IMR-90 (cell line): Measurements from ENCODE around the gene DOCK4. TPM values are rescaled to one million over a fixed set of nuclear protein-coding genes. Genes with fewer than 3 reads are reported as not detected.

Experiments used
- ATAC-seq: fragments of 200-7000 bp; cut with Tn5 transposase; 2 replicates; pipeline ENCODE4 v1.9.1; 2020; ENCODE audit warnings: low read depth, mild to moderate bottlenecking, moderate library complexity
- BruUV-seq: library from RNA; stranded (reverse); fragments of 400-500 nt; replicated peaks from 2 replicates; lab custom pipeline; 2021; lab: Mats Ljungman, UMichigan
- CTCF ChIA-PET: fragments of 300-600 bp; formaldehyde crosslinking; extraction: SDS; loops from one replicate; lab custom pipeline; 2021; ENCODE audit warnings: antibody characterized with exemption; lab: Yijun Ruan, JAX
- POLR2A ChIA-PET: fragments of 300-600 bp; sonication (Branson Sonifier 250); formaldehyde crosslinking; loops from one replicate; lab custom pipeline; 2022; ENCODE audit warnings: antibody characterized with exemption; ENCODE audit not compliant: unreplicated experiment; lab: Charles Lee
- DNase-seq: peaks from one replicate; pipeline ENCODE4 v3.0.0; 2013
- H2AFZ ChIP-seq: replicated peaks from 2 replicates; pipeline ENCODE3; 2013; ENCODE audit warnings: low read length, mild to moderate bottlenecking; ENCODE audit not compliant: poor library complexity
- H2AK5ac ChIP-seq: 2 replicates; pipeline ENCODE4 v1.6.1; 2013; ENCODE audit warnings: low read depth, low read length, inconsistent platforms
- H2AK9ac ChIP-seq: replicated peaks from 2 replicates; pipeline ENCODE3; 2013; ENCODE audit warnings: mild to moderate bottlenecking, low read depth, low read length, moderate library complexity; ENCODE audit not compliant: poor library complexity
- H2BK120ac ChIP-seq: 2 replicates; pipeline ENCODE4 v1.6.1; 2013; ENCODE audit warnings: low read depth, low read length, inconsistent platforms
- H2BK15ac ChIP-seq: 3 replicates; pipeline ENCODE4 v1.6.1; 2013; ENCODE audit warnings: low read depth, low read length, inconsistent platforms
- H2BK20ac ChIP-seq: 2 replicates; pipeline ENCODE4 v1.6.1; 2013; ENCODE audit warnings: low read depth, mild to moderate bottlenecking, inconsistent platforms, low read length, moderate library complexity
- H2BK5ac ChIP-seq: 2 replicates; pipeline ENCODE4 v1.6.1; 2013; ENCODE audit warnings: mild to moderate bottlenecking, low read depth, low read length, inconsistent platforms; ENCODE audit not compliant: poor library complexity, severe bottlenecking
- H3K14ac ChIP-seq: replicated peaks from 2 replicates; pipeline ENCODE4 v1.6.1; 2013; ENCODE audit warnings: low read depth, low read length, inconsistent platforms
- H3K18ac ChIP-seq: 2 replicates; pipeline ENCODE4 v1.6.1; 2013; ENCODE audit warnings: low read depth, low read length, control low read depth
- H3K23ac ChIP-seq: 2 replicates; pipeline ENCODE4 v1.6.1; 2013; ENCODE audit warnings: low read depth, low read length, inconsistent platforms
- H3K27ac ChIP-seq: 2 replicates; pipeline ENCODE4 v1.5.1; 2013; ENCODE audit warnings: mild to moderate bottlenecking, control low read depth, low read length; ENCODE audit not compliant: insufficient read depth
- H3K27me3 ChIP-seq: 2 replicates; pipeline ENCODE4 v1.6.1; 2013; ENCODE audit warnings: low read length; ENCODE audit not compliant: control insufficient read depth, insufficient read depth
- H3K36me3 ChIP-seq: 2 replicates; pipeline ENCODE4 v1.6.1; 2013; ENCODE audit warnings: low read length, mixed read lengths; ENCODE audit not compliant: control insufficient read depth, insufficient read depth
- H3K4ac ChIP-seq: 2 replicates; pipeline ENCODE4 v1.6.1; 2013; ENCODE audit warnings: low read depth, low read length, inconsistent platforms
- H3K4me1 ChIP-seq: 2 replicates; pipeline ENCODE4 v1.6.1; 2013; ENCODE audit warnings: low read length, mixed read lengths; ENCODE audit not compliant: control insufficient read depth, insufficient read depth
- H3K4me2 ChIP-seq: 2 replicates; pipeline ENCODE4 v1.6.1; 2013; ENCODE audit warnings: low read depth, mild to moderate bottlenecking, control low read depth, low read length, moderate library complexity
- H3K4me3 ChIP-seq: 2 replicates; pipeline ENCODE4 v1.5.1; 2013; ENCODE audit warnings: low read depth, mild to moderate bottlenecking, control low read depth, low read length, moderate library complexity; ENCODE audit not compliant: insufficient read depth
- H3K56ac ChIP-seq: 2 replicates; pipeline ENCODE4 v1.6.1; 2013; ENCODE audit warnings: low read length, inconsistent platforms; ENCODE audit not compliant: insufficient read depth; ENCODE audit errors: extremely low read depth
- H3K79me1 ChIP-seq, 2 experiments: 2 replicates each; pipeline ENCODE4 v1.6.1; 2013; ENCODE audit warnings: low read length in 2 of 2, inconsistent platforms in 1 of 2, low read depth in 1 of 2
- H3K9ac ChIP-seq: 2 replicates; pipeline ENCODE4 v1.6.1; 2013; ENCODE audit warnings: low read depth, low read length, control low read depth
- H3K9me1 ChIP-seq: 2 replicates; pipeline ENCODE4 v1.6.1; 2013; ENCODE audit warnings: low read length, inconsistent platforms; ENCODE audit not compliant: insufficient read depth
- H3K9me3 ChIP-seq: 2 replicates; pipeline ENCODE4 v1.6.1; 2013; ENCODE audit warnings: low read length; ENCODE audit not compliant: control insufficient read depth, insufficient read depth
- H4K20me1 ChIP-seq: 2 replicates; pipeline ENCODE4 v1.6.1; 2013; ENCODE audit warnings: low read length, inconsistent platforms; ENCODE audit not compliant: insufficient read depth
- H4K5ac ChIP-seq: 2 replicates; pipeline ENCODE4 v1.6.1; 2013; ENCODE audit warnings: mild to moderate bottlenecking, low read depth, low read length, control low read depth
- H4K8ac ChIP-seq, 2 experiments: 2 replicates each; pipeline ENCODE4 v1.6.1; 2013; ENCODE audit warnings: low read depth in 2 of 2, low read length in 2 of 2, control low read depth in 1 of 2, inconsistent platforms in 1 of 2
- H4K91ac ChIP-seq: 2 replicates; pipeline ENCODE4 v1.6.1; 2013; ENCODE audit warnings: low read depth, low read length, inconsistent platforms; ENCODE audit not compliant: insufficient read depth
- BHLHE40 ChIP-seq: fragments of 150-350 bp; IDR thresholded peaks from 2 replicates; pipeline ENCODE4 v1.6.1; 2016; ENCODE audit warnings: mild to moderate bottlenecking, low read depth, low read length
- CHD1 ChIP-seq: IDR thresholded peaks from 2 replicates; pipeline ENCODE4 v1.6.1; 2012; ENCODE audit warnings: low read depth, low read length, improper control_type of control experiment
- FOS ChIP-seq: fragments of 150-350 bp; IDR thresholded peaks from 2 replicates; pipeline ENCODE4 v1.6.1; 2016; ENCODE audit warnings: low read depth, low read length
- MXI1 ChIP-seq: IDR thresholded peaks from 2 replicates; pipeline ENCODE4 v1.6.1; 2012; ENCODE audit warnings: low read depth, mild to moderate bottlenecking, low read length, moderate library complexity, borderline replicate concordance
- NFE2L2 ChIP-seq: fragments of 150-350 bp; IDR thresholded peaks from 2 replicates; pipeline ENCODE4 v1.6.1; 2016; ENCODE audit warnings: low read depth, mild to moderate bottlenecking, low read length
- POLR2A ChIP-seq: IDR thresholded peaks from 2 replicates; pipeline ENCODE4 v1.6.1; 2012; ENCODE audit warnings: mild to moderate bottlenecking, low read depth, low read length
- RAD21 ChIP-seq: IDR thresholded peaks from 2 replicates; pipeline ENCODE4 v1.6.1; 2012; ENCODE audit warnings: low read length, improper control_type of control experiment
- SMC3 ChIP-seq: fragments of 150-350 bp; IDR thresholded peaks from 2 replicates; pipeline ENCODE4 v1.6.1; 2016; ENCODE audit warnings: low read depth, mild to moderate bottlenecking, antibody characterized with exemption, low read length, moderate library complexity
- WGBS, 2 experiments: methylation state at CpG; one replicate each; pipeline versions ENCODE4 v1.1.5 to v1.1.7; 2013; ENCODE audit warnings: missing lambda C conversion rate in 2 of 2; ENCODE audit not compliant: insufficient read length in 1 of 2; ENCODE audit errors: extremely low coverage in 2 of 2; 5-methylcytosine and 5-hydroxymethylcytosine counted together
- dilution Hi-C: fragments of 300-500 bp; cut with HindIII; formaldehyde crosslinking; loops from one replicate; pipeline ENCODE4 v1.14.3; 2018; ENCODE audit warnings: low sequenced_read_pairs; ENCODE audit not compliant: unreplicated experiment
- in situ Hi-C: fragments of 300-500 bp; cut with MboI; formaldehyde crosslinking; loops from 3 replicates; pipeline ENCODE4 v1.14.3; 2019; ENCODE audit warnings: low sequenced_read_pairs, inconsistent platforms, mixed read lengths
- intact Hi-C: fragments of 100-400 bp; cut with micrococcal nuclease; formaldehyde crosslinking; loops from 2 replicates; pipeline ENCODE4 v1.10.0; 2022
- polyA plus RNA-seq, 3 experiments: library from polyadenylated mRNA; depleted of rRNA; stranded (reverse); fragments of >200 nt; gene quantifications; 2 replicates each; pipeline ENCODE4 v1.2.3, GENCODE V29; 2012; ENCODE audit warnings: low replicate concordance in 1 of 3
- total RNA-seq: library from RNA; depleted of rRNA; stranded (reverse); fragments of >200 nt; gene quantifications from 2 replicates; pipeline ENCODE4 v1.2.3, GENCODE V29; 2012

The DOCK4 gene
- total and polyA plus RNA-seq, 2 of the 4 experiments (the other 2 are of a cell fraction), result 4.4 to 12.2 TPM

DNA sequence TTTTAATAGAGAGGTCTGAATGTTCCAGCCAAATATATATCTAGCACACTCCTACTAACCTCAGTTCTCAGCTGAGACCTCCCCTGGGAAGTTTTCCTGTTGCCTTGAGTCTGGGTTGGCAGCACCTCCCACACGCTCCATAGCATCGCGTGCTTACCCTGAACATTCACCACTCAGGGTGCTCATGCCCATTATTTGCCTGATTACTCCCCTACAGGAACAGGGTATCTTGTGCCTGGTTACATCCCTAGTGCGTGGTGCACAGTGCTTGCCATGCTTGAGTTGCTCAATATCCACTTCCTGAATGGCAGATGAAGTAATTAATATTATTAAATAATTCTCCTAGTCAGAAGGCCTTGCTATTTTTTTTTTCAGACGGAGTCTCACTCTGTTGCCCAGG, 374.0 kb downstream of the DOCK4 start:
- in situ Hi-C loops, result no loop called here
- no peak for ATAC-seq
- H3K9me3 ChIP-seq, result no peaks in the 10 kb centered on the region

More for the DNA sequence above, 374.0 kb downstream of the DOCK4 start:
- no CpG with 5 or more reads among the region's 5 CpGs for WGBS, 2 experiments
- Histone ChIP-seq H3K4me1 (0 out of 2 replicates have a peak, but pooled peaks cover 2% of the 10 kb centered on the region), H3K4ac (no peak overlapping the region), H3K18ac (no peak overlapping the region), H2BK20ac (no peak overlapping the region), H3K27me3 (no peaks in the 10 kb centered on the region), H4K5ac (no peak overlapping the region), H4K8ac (no peak overlapping the region), H2BK5ac (no peak overlapping the region), H2AK9ac (no peak overlapping the region), H2AK5ac (no peak overlapping the region), H3K9ac (no peak overlapping the region), H3K9me1 (peaks cover 2% of the 10 kb centered on the region; the same call in 1 of the 2 replicates), H3K4me3 (no peak overlapping the region), H3K23ac (no peak overlapping the region), H4K20me1 (no peaks in the 10 kb centered on the region), H2BK120ac (no peak overlapping the region), H4K91ac (no peak overlapping the region), H3K79me1 (no peaks in the 10 kb centered on the region), H2AFZ (no peak overlapping the region), H3K4me2 (no peak overlapping the region), H3K14ac (no peak overlapping the region), H3K27ac (no peak overlapping the region), H3K56ac (no peak overlapping the region), H3K36me3 (peaks cover 3% of the 10 kb centered on the region), H2BK15ac (no peak overlapping the region)
- TF ChIP-seq NFE2L2 (no peak), SMC3 (no peak), RAD21 (no peak), CHD1 (no peak), FOS (no peak), BHLHE40 (no peak), POLR2A (no peak), MXI1 (no peak)
- POLR2A ChIA-PET, result no interaction called here
- DNase-seq, result no peak
- no TSS peak for BruUV-seq
- intact Hi-C loops (no loop called here), dilution Hi-C loops (no loop called here)
- CTCF ChIA-PET, result no interaction called here
